HPDE6-E6E7 (cell line): Measurements from ENCODE around the gene DPEP1.
A peak's percentile ranks its signal among the peaks of the same experiment; 100 is the strongest.

Experiments used
- DNase-seq: peaks from one replicate; pipeline ENCODE4 v3.0.0; 2011; ENCODE audit warnings: missing footprints; ENCODE audit errors: extremely low spot score

DPEP1 gene

GRCh38 chr16:89598199-89598598, 15.2 kb upstream of the DPEP1 start:
- no peak for DNase-seq

GRCh38 chr16:89599451-89599858, 14.0 kb upstream of the DPEP1 start:
- DNase-seq = no peak

GRCh38 chr16:89599902-89600301, 13.5 kb upstream of the DPEP1 start:
- DNase-seq = no peak

GRCh38 chr16:89600427-89600826, 13.0 kb upstream of the DPEP1 start:
- DNase-seq = no peak

GRCh38 chr16:89600956-89601355, 12.5 kb upstream of the DPEP1 start:
- DNase-seq = no peak

GRCh38 chr16:89601906-89602272, 11.6 kb upstream of the DPEP1 start:
- DNase-seq = no peak

GRCh38 chr16:89602273-89602951, 11.0 kb upstream of the DPEP1 start:
- peak; percentile 97 for DNase-seq

GRCh38 chr16:89602952-89603590, 10.4 kb upstream of the DPEP1 start:
- DNase-seq = no peak

GRCh38 chr16:89604764-89605163, 8.7 kb upstream of the DPEP1 start:
- DNase-seq = no peak

GRCh38 chr16:89605186-89605970, 8.1 kb upstream of the DPEP1 start:
- DNase-seq = no peak

- no peak for DNase-seq
Observed at GRCh38 chr16:89606006-89606405, 7.4 kb upstream of the DPEP1 start.

GRCh38 chr16:89607453-89607852, 6.0 kb upstream of the DPEP1 start:
- no peak for DNase-seq

GRCh38 chr16:89607937-89608740, 5.3 kb upstream of the DPEP1 start:
- no peak for DNase-seq

GRCh38 chr16:89610108-89610453, 3.4 kb upstream of the DPEP1 start:
- no peak for DNase-seq

- DNase-seq = no peak
Observed at GRCh38 chr16:89612415-89613166, 851 bp upstream of the DPEP1 start.

- no peak for DNase-seq
Observed at GRCh38 chr16:89613954-89614459, 565 bp downstream of the DPEP1 start.

- DNase-seq = no peak
Observed at GRCh38 chr16:89615176-89615575, 1.7 kb downstream of the DPEP1 start.

- no peak for DNase-seq
Observed at GRCh38 chr16:89615596-89616090, 2.2 kb downstream of the DPEP1 start.

- DNase-seq = no peak
Observed at GRCh38 chr16:89616623-89617022, 3.2 kb downstream of the DPEP1 start.

GRCh38 chr16:89617036-89617435, 3.6 kb downstream of the DPEP1 start:
- DNase-seq = no peak
